HEK293 (cell line): Measurements from ENCODE around the gene DNAAF5.
A peak's percentile ranks its signal among the peaks of the same experiment; 100 is the strongest.

Experiments used
- FEZF1 ChIP-seq: fragments of 450-650 bp; formaldehyde crosslinking; IDR thresholded peaks from 2 replicates; pipeline ENCODE4 v1.5.1; 2016; ENCODE audit warnings: missing biosample characterization, missing genetic modification characterization
- GLIS2 ChIP-seq: fragments of 450-650 bp; formaldehyde crosslinking; IDR thresholded peaks from 2 replicates; pipeline ENCODE4 v1.5.1; 2016; ENCODE audit warnings: missing biosample characterization, missing genetic modification characterization
- OVOL3 ChIP-seq: fragments of 450-650 bp; formaldehyde crosslinking; IDR thresholded peaks from 2 replicates; pipeline ENCODE4 v1.5.1; 2016; ENCODE audit warnings: missing biosample characterization, missing genetic modification characterization
- SALL2 ChIP-seq: fragments of 450-650 bp; formaldehyde crosslinking; IDR thresholded peaks from 2 replicates; pipeline ENCODE4 v1.5.0; 2017; ENCODE audit warnings: missing biosample characterization, mild to moderate bottlenecking, missing genetic modification characterization, borderline replicate concordance
- SETDB1 ChIP-seq: IDR thresholded peaks from one replicate; pipeline ENCODE4 v1.6.1; 2017; ENCODE audit warnings: mild to moderate bottlenecking, low read length, moderate library complexity, mixed read lengths; ENCODE audit not compliant: insufficient read length
- ZBTB11 ChIP-seq: fragments of 450-650 bp; formaldehyde crosslinking; conservative IDR thresholded peaks from 2 replicates; pipeline ENCODE4 v1.5.1; 2016; ENCODE audit warnings: low read depth, missing biosample characterization, missing genetic modification characterization
- ZBTB21 ChIP-seq: fragments of 450-650 bp; formaldehyde crosslinking; IDR thresholded peaks from 2 replicates; pipeline ENCODE4 v1.5.1; 2017; ENCODE audit warnings: missing biosample characterization, missing genetic modification characterization
- ZBTB7A ChIP-seq: fragments of 450-650 bp; formaldehyde crosslinking; IDR thresholded peaks from 2 replicates; pipeline ENCODE4 v1.5.1; 2016; ENCODE audit warnings: low read depth, missing biosample characterization, missing genetic modification characterization
- ZEB2 ChIP-seq: fragments of 450-650 bp; formaldehyde crosslinking; IDR thresholded peaks from 2 replicates; pipeline ENCODE4 v1.5.1; 2016; ENCODE audit warnings: missing biosample characterization, missing genetic modification characterization
- ZNF140 ChIP-seq: fragments of 450-650 bp; formaldehyde crosslinking; IDR thresholded peaks from 2 replicates; pipeline ENCODE4 v1.5.1; 2016; ENCODE audit warnings: missing biosample characterization, missing genetic modification characterization
- ZNF175 ChIP-seq: fragments of 450-650 bp; formaldehyde crosslinking; IDR thresholded peaks from 2 replicates; pipeline ENCODE4 v1.5.1; 2016; ENCODE audit warnings: missing biosample characterization, missing genetic modification characterization
- ZNF24 ChIP-seq: fragments of 450-650 bp; formaldehyde crosslinking; IDR thresholded peaks from 2 replicates; pipeline ENCODE4 v1.5.1; 2016; ENCODE audit warnings: missing biosample characterization, missing genetic modification characterization
- ZNF324 ChIP-seq: fragments of 450-650 bp; formaldehyde crosslinking; IDR thresholded peaks from 2 replicates; pipeline ENCODE4 v1.5.1; 2016; ENCODE audit warnings: missing biosample characterization, missing genetic modification characterization
- ZNF341 ChIP-seq: fragments of 450-650 bp; formaldehyde crosslinking; IDR thresholded peaks from 2 replicates; pipeline ENCODE4; 2016; ENCODE audit warnings: low read depth, missing biosample characterization, missing genetic modification characterization
- ZNF354C ChIP-seq: fragments of 450-650 bp; formaldehyde crosslinking; IDR thresholded peaks from 2 replicates; pipeline ENCODE4 v1.5.1; 2016; ENCODE audit warnings: missing biosample characterization, missing genetic modification characterization, low read depth, borderline replicate concordance
- ZNF423 ChIP-seq: fragments of 450-650 bp; formaldehyde crosslinking; IDR thresholded peaks from 2 replicates; pipeline ENCODE4 v1.5.1; 2016; ENCODE audit warnings: missing biosample characterization, missing genetic modification characterization
- ZNF48 ChIP-seq: fragments of 450-650 bp; formaldehyde crosslinking; IDR thresholded peaks from 2 replicates; pipeline ENCODE4 v1.5.1; 2016; ENCODE audit warnings: missing biosample characterization, missing genetic modification characterization
- ZNF521 ChIP-seq: fragments of 450-650 bp; formaldehyde crosslinking; IDR thresholded peaks from 2 replicates; pipeline ENCODE4 v1.5.1; 2017; ENCODE audit warnings: missing biosample characterization, mild to moderate bottlenecking, missing genetic modification characterization
- ZNF544 ChIP-seq: fragments of 450-650 bp; formaldehyde crosslinking; IDR thresholded peaks from 2 replicates; pipeline ENCODE4 v1.5.0; 2017; ENCODE audit warnings: missing biosample characterization, missing genetic modification characterization
- ZNF555 ChIP-seq: fragments of 450-650 bp; formaldehyde crosslinking; conservative IDR thresholded peaks from 2 replicates; pipeline ENCODE4 v1.5.1; 2017; ENCODE audit warnings: missing biosample characterization, mild to moderate bottlenecking, missing genetic modification characterization, inconsistent platforms
- ZNF629 ChIP-seq: fragments of 450-650 bp; formaldehyde crosslinking; IDR thresholded peaks from 2 replicates; pipeline ENCODE4 v1.5.1; 2017; ENCODE audit warnings: missing biosample characterization, missing genetic modification characterization
- ZNF670 ChIP-seq: fragments of 450-650 bp; formaldehyde crosslinking; IDR thresholded peaks from 2 replicates; pipeline ENCODE4 v1.5.1; 2016; ENCODE audit warnings: missing biosample characterization, missing genetic modification characterization, low read depth
- ZNF776 ChIP-seq: fragments of 450-650 bp; formaldehyde crosslinking; IDR thresholded peaks from 2 replicates; pipeline ENCODE4 v1.5.0; 2017; ENCODE audit warnings: missing biosample characterization, missing genetic modification characterization, borderline replicate concordance
- ZNF843 ChIP-seq: fragments of 450-650 bp; formaldehyde crosslinking; IDR thresholded peaks from 2 replicates; pipeline ENCODE4 v1.5.1; 2016; ENCODE audit warnings: missing biosample characterization, missing genetic modification characterization
- ZSCAN23 ChIP-seq: fragments of 450-650 bp; formaldehyde crosslinking; IDR thresholded peaks from 2 replicates; pipeline ENCODE4 v1.5.1; 2016; ENCODE audit warnings: missing biosample characterization, missing genetic modification characterization
- ZSCAN30 ChIP-seq: fragments of 450-650 bp; IDR thresholded peaks from 2 replicates; pipeline ENCODE4 v1.5.1; 2018; ENCODE audit warnings: missing biosample characterization, mild to moderate bottlenecking, missing genetic modification characterization, moderate library complexity
- ZSCAN5A ChIP-seq: fragments of 450-650 bp; formaldehyde crosslinking; IDR thresholded peaks from 2 replicates; pipeline ENCODE4 v1.5.1; 2016; ENCODE audit warnings: missing biosample characterization, missing genetic modification characterization
- TF ChIP-seq, protein P1 (sequence below): fragments of 450-650 bp; formaldehyde crosslinking; optimal IDR thresholded peaks from 2 replicates; pipeline ENCODE3; 2016; ENCODE audit warnings: missing biosample characterization, mild to moderate bottlenecking, missing genetic modification characterization
- TF ChIP-seq, protein P2 (sequence below): fragments of 450-650 bp; formaldehyde crosslinking; IDR thresholded peaks from 2 replicates; pipeline ENCODE4 v1.5.1; 2016; ENCODE audit warnings: missing biosample characterization, missing genetic modification characterization
- TF ChIP-seq, protein P3 (sequence below): sonication (generic); formaldehyde crosslinking; IDR thresholded peaks from 2 replicates; pipeline ENCODE4 v1.8.1; 2022; ENCODE audit warnings: mild to moderate bottlenecking, moderate library complexity, missing genetic modification reagents
- TF ChIP-seq, protein P4 (sequence below): fragments of 450-650 bp; formaldehyde crosslinking; IDR thresholded peaks from 2 replicates; pipeline ENCODE4 v1.5.1; 2016; ENCODE audit warnings: missing biosample characterization, missing genetic modification characterization, low read depth

Gene DNAAF5

DNA sequence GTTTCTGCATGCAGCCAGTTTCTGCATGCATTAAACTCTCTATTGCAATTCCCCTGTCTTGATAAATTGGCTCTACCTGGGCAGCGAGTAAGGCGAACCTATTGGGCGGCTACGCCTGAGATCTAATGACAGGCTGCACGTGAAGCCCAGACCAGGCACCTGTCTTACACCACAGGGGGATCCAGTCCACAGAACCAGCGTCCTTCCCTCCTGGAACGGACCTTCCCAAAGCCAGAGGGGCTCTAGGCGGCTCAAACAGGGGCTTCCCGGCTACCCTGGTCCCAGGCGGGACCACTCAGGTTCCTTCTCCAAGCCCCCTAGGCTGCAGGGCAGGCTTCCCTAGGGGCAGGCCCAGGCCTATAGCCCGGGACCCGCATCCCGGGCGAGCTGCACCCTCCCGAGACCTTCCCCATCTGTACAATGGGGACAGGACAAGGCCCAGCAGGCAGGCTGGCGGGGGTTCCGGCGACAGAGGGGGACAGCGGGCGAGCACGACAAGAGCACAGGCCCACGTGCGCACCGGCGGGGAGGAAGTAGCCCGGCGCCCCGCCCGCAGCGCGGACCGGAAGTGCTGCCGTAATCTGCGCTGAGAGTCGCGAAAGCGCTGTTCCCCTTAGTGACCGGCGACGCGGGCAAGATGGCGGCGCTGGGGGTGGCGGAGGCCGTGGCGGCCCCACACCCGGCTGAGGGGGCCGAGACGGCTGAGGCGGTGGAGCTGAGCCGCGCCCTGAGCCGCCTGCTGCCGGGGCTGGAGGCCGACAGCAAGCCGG, at the start of gene DNAAF5 (continued):
- TF ChIP-seq ZNF843 (tag by site-specific recombination) = peak; percentile 38; the same call in 1 of the 2 replicates
- no peak for TF ChIP-seq ZNF544 (tag by site-specific recombination)
- TF ChIP-seq, protein P1, sequence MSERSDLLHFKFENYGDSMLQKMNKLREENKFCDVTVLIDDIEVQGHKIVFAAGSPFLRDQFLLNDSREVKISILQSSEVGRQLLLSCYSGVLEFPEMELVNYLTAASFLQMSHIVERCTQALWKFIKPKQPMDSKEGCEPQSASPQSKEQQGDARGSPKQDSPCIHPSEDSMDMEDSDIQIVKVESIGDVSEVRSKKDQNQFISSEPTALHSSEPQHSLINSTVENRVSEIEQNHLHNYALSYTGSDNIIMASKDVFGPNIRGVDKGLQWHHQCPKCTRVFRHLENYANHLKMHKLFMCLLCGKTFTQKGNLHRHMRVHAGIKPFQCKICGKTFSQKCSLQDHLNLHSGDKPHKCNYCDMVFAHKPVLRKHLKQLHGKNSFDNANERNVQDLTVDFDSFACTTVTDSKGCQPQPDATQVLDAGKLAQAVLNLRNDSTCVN (tag by site-specific recombination) = peak; percentile 70
- TF ChIP-seq ZBTB7A (tag by site-specific recombination) = no peak
- no peak for TF ChIP-seq GLIS2 (tag by site-specific recombination)
- no peak for TF ChIP-seq ZNF140 (tag by site-specific recombination)
- TF ChIP-seq OVOL3 (tag by site-specific recombination) = no peak
- TF ChIP-seq ZSCAN30 (tag by site-specific recombination) = peak; percentile 85
- TF ChIP-seq ZNF423 (tag by site-specific recombination) = no peak
- TF ChIP-seq, protein P2, sequence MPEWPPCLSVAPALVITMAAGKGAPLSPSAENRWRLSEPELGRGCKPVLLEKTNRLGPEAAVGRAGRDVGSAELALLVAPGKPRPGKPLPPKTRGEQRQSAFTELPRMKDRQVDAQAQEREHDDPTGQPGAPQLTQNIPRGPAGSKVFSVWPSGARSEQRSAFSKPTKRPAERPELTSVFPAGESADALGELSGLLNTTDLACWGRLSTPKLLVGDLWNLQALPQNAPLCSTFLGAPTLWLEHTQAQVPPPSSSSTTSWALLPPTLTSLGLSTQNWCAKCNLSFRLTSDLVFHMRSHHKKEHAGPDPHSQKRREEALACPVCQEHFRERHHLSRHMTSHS (tag by site-specific recombination) = no peak
- peak; percentile 62 for TF ChIP-seq ZEB2
- no peak for TF ChIP-seq ZNF776 (tag by site-specific recombination)
- peak; percentile 54; the same call in 1 of the 2 replicates for TF ChIP-seq ZNF324 (tag by site-specific recombination)
- TF ChIP-seq SALL2 (tag by site-specific recombination) = no peak
- peak; percentile 91 for TF ChIP-seq ZNF341
- peak; percentile 39; the same call in 1 of the 2 replicates for TF ChIP-seq ZNF629 (tag by site-specific recombination)
- 0 out of 2 replicates have a peak, but pooled peaks have one; percentile 57 for TF ChIP-seq ZSCAN5A (tag by site-specific recombination)
- TF ChIP-seq ZNF175 (tag by site-specific recombination) = no peak
- TF ChIP-seq, protein P3, sequence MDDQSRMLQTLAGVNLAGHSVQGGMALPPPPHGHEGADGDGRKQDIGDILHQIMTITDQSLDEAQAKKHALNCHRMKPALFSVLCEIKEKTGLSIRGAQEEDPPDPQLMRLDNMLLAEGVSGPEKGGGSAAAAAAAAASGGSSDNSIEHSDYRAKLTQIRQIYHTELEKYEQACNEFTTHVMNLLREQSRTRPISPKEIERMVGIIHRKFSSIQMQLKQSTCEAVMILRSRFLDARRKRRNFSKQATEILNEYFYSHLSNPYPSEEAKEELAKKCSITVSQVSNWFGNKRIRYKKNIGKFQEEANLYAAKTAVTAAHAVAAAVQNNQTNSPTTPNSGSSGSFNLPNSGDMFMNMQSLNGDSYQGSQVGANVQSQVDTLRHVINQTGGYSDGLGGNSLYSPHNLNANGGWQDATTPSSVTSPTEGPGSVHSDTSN (CRISPR knock-in tag) = peak; percentile 85; the same call in 1 of the 2 replicates
- TF ChIP-seq, protein P4, sequence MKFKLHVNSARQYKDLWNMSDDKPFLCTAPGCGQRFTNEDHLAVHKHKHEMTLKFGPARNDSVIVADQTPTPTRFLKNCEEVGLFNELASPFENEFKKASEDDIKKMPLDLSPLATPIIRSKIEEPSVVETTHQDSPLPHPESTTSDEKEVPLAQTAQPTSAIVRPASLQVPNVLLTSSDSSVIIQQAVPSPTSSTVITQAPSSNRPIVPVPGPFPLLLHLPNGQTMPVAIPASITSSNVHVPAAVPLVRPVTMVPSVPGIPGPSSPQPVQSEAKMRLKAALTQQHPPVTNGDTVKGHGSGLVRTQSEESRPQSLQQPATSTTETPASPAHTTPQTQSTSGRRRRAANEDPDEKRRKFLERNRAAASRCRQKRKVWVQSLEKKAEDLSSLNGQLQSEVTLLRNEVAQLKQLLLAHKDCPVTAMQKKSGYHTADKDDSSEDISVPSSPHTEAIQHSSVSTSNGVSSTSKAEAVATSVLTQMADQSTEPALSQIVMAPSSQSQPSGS (tag by site-specific recombination) = no peak
- no peak for TF ChIP-seq ZNF48
- TF ChIP-seq ZNF24 (tag by site-specific recombination) = 0 out of 2 replicates have a peak, but pooled peaks have one; percentile 28
- no peak for TF ChIP-seq ZNF555 (tag by site-specific recombination)
- no peak for TF ChIP-seq ZNF521 (tag by site-specific recombination)
- no peak for TF ChIP-seq SETDB1
- peak; percentile 97 for TF ChIP-seq ZBTB11 (tag by site-specific recombination)
- TF ChIP-seq ZNF670 (tag by site-specific recombination) = no peak
- no peak for TF ChIP-seq FEZF1 (tag by site-specific recombination)
- TF ChIP-seq ZBTB21 (tag by site-specific recombination) = no peak
- no peak for TF ChIP-seq ZSCAN23 (tag by site-specific recombination)
- no peak for TF ChIP-seq ZNF354C
